Measurements from ENCODE around the gene ACTL6A. TPM values are rescaled to one million over a fixed set of nuclear protein-coding genes. Genes with fewer than 3 reads are reported as not detected.

ACTL6A gene
- total RNA-seq, 1 experiment from 2014 or later, result 74.5 TPM

DNA sequence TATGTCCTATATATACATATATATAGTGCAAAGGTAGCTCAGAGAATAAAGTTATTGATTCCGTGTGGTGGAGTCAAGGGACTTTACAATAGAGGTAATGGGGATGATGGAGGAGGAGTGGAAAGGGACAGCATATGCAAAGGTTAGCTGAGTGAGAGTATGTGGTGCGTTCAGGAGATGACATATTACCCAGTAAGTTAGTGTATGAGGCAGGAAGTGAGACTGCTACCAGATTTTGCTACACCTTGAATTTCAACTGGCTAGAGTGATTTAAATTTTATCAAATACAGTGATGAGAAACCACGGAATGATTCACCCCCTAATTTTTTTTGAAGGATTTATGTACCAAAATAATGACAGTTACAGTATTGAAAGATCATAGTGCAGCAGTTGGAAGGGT lies 2.8 kb downstream of the ACTL6A start:
- H2BK5ac ChIP-seq (ENCODE audit: insufficient read length, low read length), result no peak overlapping the region
- H2BK15ac ChIP-seq (ENCODE audit: low read depth, low read length), result no peak overlapping the region
- peaks cover 5 to 8% of the 10 kb centered on the region in 2 experiments for H3K4me1 Mint-ChIP-seq
- H3K23me2 ChIP-seq (ENCODE audit: insufficient read length, low read depth, low read length, poor library complexity, severe bottlenecking), result peaks cover 5% of the 10 kb centered on the region
- no peaks in the 10 kb centered on the region for H3K9me3 ChIP-seq (ENCODE audit: control insufficient read depth, low read depth, low read length)
- no peaks in the 10 kb centered on the region for H3K27me3 Mint-ChIP-seq (ENCODE audit: low read depth)
- H3K56ac ChIP-seq (ENCODE audit: insufficient read length, low read depth, low read length), result no peak overlapping the region
- H3T11ph ChIP-seq (ENCODE audit: low read length), result no peak overlapping the region
- no peak overlapping the region for H2AK5ac ChIP-seq (ENCODE audit: insufficient read length, low read length)
- no peak overlapping the region for H3K27ac Mint-ChIP-seq
- peaks cover 12% of the 10 kb centered on the region; the same call in 1 of the 2 replicates for H3K79me2 ChIP-seq (ENCODE audit: insufficient read depth, low read length)
- H3K18ac ChIP-seq (ENCODE audit: insufficient read length, low read depth, low read length), result no peak overlapping the region
- no peak overlapping the region for H4K8ac ChIP-seq (replicated peaks; ENCODE audit: insufficient read length, low read depth, low read length)
- no peak overlapping the region for H3K4me2 ChIP-seq (ENCODE audit: insufficient read depth, insufficient read length, low read length)
- H3K36me3 Mint-ChIP-seq (ENCODE audit: insufficient read depth in 1 of 3, low read depth in 3 of 3), result peaks cover 3 to 10% (median 9%) of the 10 kb centered on the region in 3 experiments; a peak in 5 of 7 replicates
- H3K79me1 ChIP-seq (ENCODE audit: insufficient read depth, low read depth, low read length, poor library complexity, severe bottlenecking), result peaks cover 14% of the 10 kb centered on the region
- H3K27me3 ChIP-seq (ENCODE audit: insufficient read depth, low read length), result no peaks in the 10 kb centered on the region
- no CpG with 5 or more reads among the region's 3 CpGs for WGBS (ENCODE audit: extremely low coverage, insufficient read length, low lambda C conversion rate)
- no peak overlapping the region for H4K91ac ChIP-seq (ENCODE audit: insufficient read length, low read depth, low read length)
- no peak overlapping the region for H3K23ac ChIP-seq (ENCODE audit: insufficient read length, low read depth, low read length)
- no peaks in the 10 kb centered on the region for H3K9me3 Mint-ChIP-seq
- H2BK12ac ChIP-seq (ENCODE audit: insufficient read length, low read depth, low read length), result no peak overlapping the region
- no peak for TF ChIP-seq CTCF (conservative IDR thresholded peaks at IDR 0.05)
- H3K27ac ChIP-seq (ENCODE audit: insufficient read length, low read depth, low read length), result no peak overlapping the region
- no peak for DNase-seq
- no peak overlapping the region for H3K14ac ChIP-seq (ENCODE audit: insufficient read depth, low read length)
- no peaks in the 10 kb centered on the region for H3K4me1 ChIP-seq (ENCODE audit: insufficient read depth, low read length)
- no peak overlapping the region for H3K4ac ChIP-seq (ENCODE audit: low read depth, low read length)
- H4K5ac ChIP-seq (ENCODE audit: insufficient read length, low read depth, low read length), result no peak overlapping the region
- H2AFZ ChIP-seq (ENCODE audit: low read length), result no peak overlapping the region
- H4K20me1 ChIP-seq (ENCODE audit: control insufficient read depth, insufficient read depth, insufficient read length), result no peaks in the 10 kb centered on the region
- H2BK120ac ChIP-seq (ENCODE audit: low read depth, low read length, poor library complexity, severe bottlenecking), result no peak overlapping the region
- no peak overlapping the region for H2BK20ac ChIP-seq (ENCODE audit: low read depth, low read length, poor library complexity, severe bottlenecking)
- H3K4me3 Mint-ChIP-seq, result no peak overlapping the region
- no peak overlapping the region for H3K9ac ChIP-seq (ENCODE audit: extremely low read depth, insufficient read length, low read length)
